SK-N-SH (cell line): ENCODE results near the gene CTNNA3. TPM values are rescaled to one million over a fixed set of nuclear protein-coding genes. Genes with fewer than 3 reads are reported as not detected.

ENCODE experiments used
- CTCF ChIA-PET: fragments of 300-600, 350-600 bp; formaldehyde crosslinking; extraction: SDS; loops from one replicate; lab custom pipeline; 2021; lab: Yijun Ruan, JAX
- POLR2A ChIA-PET: fragments of 350-600 bp; sonication (Branson Sonifier 250); formaldehyde crosslinking; extraction: SDS; loops from one replicate; lab custom pipeline; 2020; ENCODE audit warnings: antibody characterized with exemption, inconsistent platforms; lab: Yijun Ruan, JAX
- DNase-seq: peaks from one replicate; pipeline ENCODE4 v3.0.0; 2012
- H2AFZ ChIP-seq: fragments of 200-600 bp; sonication (generic); 2 replicates; pipeline ENCODE4 v1.8.1; 2016; ENCODE audit warnings: antibody characterized with exemption, mild to moderate bottlenecking, low read depth
- H3F3A ChIP-seq: fragments of 200-600 bp; sonication (generic); replicated peaks from 2 replicates; pipeline ENCODE3; 2016; ENCODE audit warnings: antibody characterized with exemption, mild to moderate bottlenecking; ENCODE audit not compliant: insufficient read depth
- H3K27ac ChIP-seq, 2 experiments: fragments of 200-500 bp in 1 of 2; fragments of 200-600 bp in 1 of 2; sonication (Bioruptor generic) in 1 of 2; sonication (generic), shearing (Covaris generic) in 1 of 2; 2 replicates each; pipeline versions ENCODE4 v1.5.1 to v1.6.1; 2014 to 2016; ENCODE audit warnings: low read depth in 2 of 2, inconsistent platforms in 1 of 2, low read length in 1 of 2, mild to moderate bottlenecking in 1 of 2, mixed read lengths in 1 of 2
- H3K27me3 ChIP-seq: fragments of 200-600 bp; sonication (generic), shearing (Covaris generic); 2 replicates; pipeline ENCODE4 v1.6.1; 2016; ENCODE audit warnings: mixed run types; ENCODE audit not compliant: insufficient read depth
- H3K36me3 ChIP-seq, 2 experiments: fragments of 200-500 bp in 1 of 2; fragments of 200-600 bp in 1 of 2; sonication (Bioruptor generic) in 1 of 2; sonication (generic) in 1 of 2; replicated peaks in 1 of 2; 2 replicates each; pipeline versions ENCODE3 to v1.5.1; 2014 to 2016; ENCODE audit warnings: low read length in 1 of 2, mild to moderate bottlenecking in 1 of 2; ENCODE audit not compliant: insufficient read depth in 2 of 2, control insufficient read depth in 1 of 2
- H3K4me1 ChIP-seq, 2 experiments: fragments of 200-500 bp in 1 of 2; fragments of 200-600 bp in 1 of 2; sonication (Bioruptor generic) in 1 of 2; sonication (generic), shearing (Covaris generic) in 1 of 2; 2 replicates each; pipeline versions ENCODE4 v1.5.1 to v1.6.1; 2014 to 2016; ENCODE audit warnings: low read depth in 1 of 2, low read length in 1 of 2, mixed run types in 1 of 2; ENCODE audit not compliant: insufficient read depth in 2 of 2, control insufficient read depth in 1 of 2
- H3K4me2 ChIP-seq: fragments of 200-600 bp; sonication (generic), shearing (Covaris generic); 2 replicates; pipeline ENCODE4 v1.6.1; 2017; ENCODE audit warnings: mixed run types
- H3K4me3 ChIP-seq, 2 experiments: fragments of 200-500 bp in 1 of 2; fragments of 200-600 bp in 1 of 2; sonication (Bioruptor generic) in 1 of 2; sonication (generic), shearing (Covaris generic) in 1 of 2; 2 replicates each; pipeline versions ENCODE4 v1.5.1 to v1.8.1; 2014 to 2016; ENCODE audit warnings: low read depth in 2 of 2, inconsistent platforms in 1 of 2, low read length in 1 of 2, mild to moderate bottlenecking in 1 of 2, mixed read lengths in 1 of 2, moderate library complexity in 1 of 2
- H3K79me2 ChIP-seq: fragments of 200-600 bp; sonication (generic); 2 replicates; pipeline ENCODE4 v1.8.1; 2017; ENCODE audit warnings: mild to moderate bottlenecking; ENCODE audit not compliant: insufficient read depth
- H3K9ac ChIP-seq: fragments of 200-600 bp; sonication (generic); 2 replicates; pipeline ENCODE4 v1.6.1; 2017; ENCODE audit warnings: mixed run types
- H3K9me2 ChIP-seq: fragments of 200-600 bp; sonication (generic); 2 replicates; pipeline ENCODE4 v1.6.1; 2017; ENCODE audit warnings: mixed run types
- H3K9me3 ChIP-seq: fragments of 200-600 bp; sonication (generic); 2 replicates; pipeline ENCODE4 v1.6.1; 2017; ENCODE audit warnings: mixed run types, mild to moderate bottlenecking, moderate library complexity
- H4K20me1 ChIP-seq: fragments of 200-600 bp; sonication (generic); 2 replicates; pipeline ENCODE4 v1.6.1; 2017; ENCODE audit warnings: mild to moderate bottlenecking, mixed run types; ENCODE audit not compliant: insufficient read depth
- EP300 ChIP-seq, 2 experiments: IDR thresholded peaks; 2 replicates each; pipeline versions ENCODE4 v1.4.0 to v1.6.1; 2012; ENCODE audit warnings: borderline replicate concordance in 1 of 2, low read depth in 1 of 2, low read length in 1 of 2
- FOXM1 ChIP-seq: IDR thresholded peaks from 2 replicates; pipeline ENCODE4 v1.4.0; 2012; ENCODE audit warnings: low read depth, mild to moderate bottlenecking
- GABPA ChIP-seq: IDR thresholded peaks from 2 replicates; pipeline ENCODE4 v1.4.0; 2012; ENCODE audit warnings: low read depth, mild to moderate bottlenecking
- GATA2 ChIP-seq: sonication (generic); formaldehyde crosslinking; IDR thresholded peaks from 2 replicates; pipeline ENCODE4 v1.5.0; 2020; ENCODE audit warnings: mild to moderate bottlenecking, missing genetic modification reagents
- IRF3 ChIP-seq: fragments of 150-350 bp; IDR thresholded peaks from 2 replicates; pipeline ENCODE4 v1.6.1; 2016; ENCODE audit warnings: mild to moderate bottlenecking, low read depth, low read length
- JUND ChIP-seq: IDR thresholded peaks from 2 replicates; pipeline ENCODE4 v1.4.0; 2012
- NFIC ChIP-seq: IDR thresholded peaks from 2 replicates; pipeline ENCODE4 v1.4.0; 2012; ENCODE audit warnings: borderline replicate concordance
- NRF1 ChIP-seq: IDR thresholded peaks from 2 replicates; pipeline ENCODE4 v1.6.1; 2012; ENCODE audit warnings: low read depth, mild to moderate bottlenecking, low read length
- PBX3 ChIP-seq: IDR thresholded peaks from 2 replicates; pipeline ENCODE4; 2012
- RFX5 ChIP-seq: IDR thresholded peaks from 2 replicates; pipeline ENCODE4 v1.6.1; 2012; ENCODE audit warnings: mild to moderate bottlenecking, improper control_type of control experiment, low read length
- RXRA ChIP-seq: IDR thresholded peaks from 2 replicates; pipeline ENCODE4 v1.4.0; 2012; ENCODE audit warnings: low read depth, mild to moderate bottlenecking, borderline replicate concordance
- TAF1 ChIP-seq: IDR thresholded peaks from 2 replicates; pipeline ENCODE4 v1.6.1; 2012; ENCODE audit warnings: low read depth, mild to moderate bottlenecking, low read length, moderate library complexity, borderline replicate concordance
- TCF12 ChIP-seq: IDR thresholded peaks from 2 replicates; pipeline ENCODE4 v1.4.0; 2012
- TEAD4 ChIP-seq: IDR thresholded peaks from 2 replicates; pipeline ENCODE4 v1.4.0; 2012; ENCODE audit warnings: mild to moderate bottlenecking, borderline replicate concordance; ENCODE audit not compliant: insufficient read depth
- USF1 ChIP-seq: IDR thresholded peaks from 2 replicates; pipeline ENCODE4 v1.4.0; 2012; ENCODE audit warnings: low read depth, borderline replicate concordance
- WGBS: methylation state at CpG from one replicate; pipeline ENCODE4 v1.1.6; 2017; ENCODE audit warnings: low lambda C conversion rate; 5-methylcytosine and 5-hydroxymethylcytosine counted together
- polyA plus RNA-seq, 3 experiments: library from polyadenylated mRNA; depleted of rRNA; stranded (reverse); fragments of >200 nt; gene quantifications; 2 replicates each; pipeline ENCODE4 v1.2.3, GENCODE V29; 2012
- TF ChIP-seq, protein P1 (sequence below): IDR thresholded peaks from 2 replicates; pipeline ENCODE4 v1.4.0; 2012; ENCODE audit warnings: low read depth, borderline replicate concordance
- TF ChIP-seq, protein P2 (sequence below): IDR thresholded peaks from 2 replicates; pipeline ENCODE4 v1.4.0; 2012; ENCODE audit warnings: low read depth

Gene CTNNA3
- polyA plus RNA-seq, 1 of the 3 experiments (the other 2 are of a cell fraction): not detected

DNA sequence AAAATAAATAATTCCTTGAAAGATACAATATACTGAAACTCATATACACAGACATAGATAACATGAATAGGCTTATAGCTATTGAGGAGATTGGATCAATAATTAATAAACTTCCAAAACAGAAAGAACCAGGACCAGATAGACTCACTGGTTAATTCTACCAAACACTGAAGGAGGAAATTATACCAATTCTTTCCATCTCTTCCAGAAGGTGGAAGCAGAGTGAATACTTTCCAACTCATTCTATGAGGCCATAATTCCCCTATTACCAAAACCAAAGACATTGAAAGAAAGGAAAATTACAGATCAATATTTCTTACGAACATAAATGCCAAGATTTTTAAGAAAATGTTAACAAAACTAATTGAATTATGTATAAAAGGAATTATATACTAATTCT is 1394.9 kb downstream of the CTNNA3 start:
- Histone ChIP-seq H3K4me2 (no peak overlapping the region), H3K79me2 (no peaks in the 10 kb centered on the region), H3K9me2 (no peaks in the 10 kb centered on the region), H3K27me3 (no peaks in the 10 kb centered on the region), H3K9ac (no peak overlapping the region), H3K27ac (no peak overlapping the region), H3K9me3 (no peaks in the 10 kb centered on the region), H3K4me3 (no peak overlapping the region), H3K36me3 (no peaks in the 10 kb centered on the region), H3K4me1 (no peaks in the 10 kb centered on the region), H3F3A (no peaks in the 10 kb centered on the region), H4K20me1 (no peaks in the 10 kb centered on the region), H2AFZ (no peak overlapping the region)
- WGBS: 2% methylated on average over 1 of the region's 1 CpG
- TF ChIP-seq, protein P1, sequence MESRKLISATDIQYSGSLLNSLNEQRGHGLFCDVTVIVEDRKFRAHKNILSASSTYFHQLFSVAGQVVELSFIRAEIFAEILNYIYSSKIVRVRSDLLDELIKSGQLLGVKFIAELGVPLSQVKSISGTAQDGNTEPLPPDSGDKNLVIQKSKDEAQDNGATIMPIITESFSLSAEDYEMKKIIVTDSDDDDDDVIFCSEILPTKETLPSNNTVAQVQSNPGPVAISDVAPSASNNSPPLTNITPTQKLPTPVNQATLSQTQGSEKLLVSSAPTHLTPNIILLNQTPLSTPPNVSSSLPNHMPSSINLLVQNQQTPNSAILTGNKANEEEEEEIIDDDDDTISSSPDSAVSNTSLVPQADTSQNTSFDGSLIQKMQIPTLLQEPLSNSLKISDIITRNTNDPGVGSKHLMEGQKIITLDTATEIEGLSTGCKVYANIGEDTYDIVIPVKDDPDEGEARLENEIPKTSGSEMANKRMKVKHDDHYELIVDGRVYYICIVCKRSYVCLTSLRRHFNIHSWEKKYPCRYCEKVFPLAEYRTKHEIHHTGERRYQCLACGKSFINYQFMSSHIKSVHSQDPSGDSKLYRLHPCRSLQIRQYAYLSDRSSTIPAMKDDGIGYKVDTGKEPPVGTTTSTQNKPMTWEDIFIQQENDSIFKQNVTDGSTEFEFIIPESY: no peak
- no peak for TF ChIP-seq NFIC
- TF ChIP-seq FOXM1: no peak
- TF ChIP-seq TAF1: no peak
- no peak for TF ChIP-seq USF1
- POLR2A ChIA-PET: no interaction called here
- no peak for DNase-seq
- CTCF ChIA-PET: interaction anchor here (0.7 kb wide), 1 partner anchor 23 kb away, joined by 4 read pairs; no protein-coding TSS in a partner anchor

GRCh38 chr10:66295602-66296001 is 1400.4 kb downstream of the CTNNA3 start:
- CTCF ChIA-PET: no interaction called here
- no peaks in the 10 kb centered on the region for H3K79me2 ChIP-seq
- TF ChIP-seq PBX3 (no peak), EP300 (IDR thresholded peaks at IDR 0.05; ENCODE audit: borderline replicate concordance in 1 of 2, low read depth in 1 of 2, low read length in 1 of 2) (no peak), RFX5 (no peak), GATA2 (CRISPR knock-in tag) (no peak), IRF3 (no peak), JUND (no peak), GABPA (no peak), RXRA (no peak), NRF1 (no peak), TAF1 (no peak), TEAD4 (no peak), TCF12 (no peak)
- TF ChIP-seq, protein P2, sequence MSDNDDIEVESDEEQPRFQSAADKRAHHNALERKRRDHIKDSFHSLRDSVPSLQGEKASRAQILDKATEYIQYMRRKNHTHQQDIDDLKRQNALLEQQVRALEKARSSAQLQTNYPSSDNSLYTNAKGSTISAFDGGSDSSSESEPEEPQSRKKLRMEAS: no peak
- POLR2A ChIA-PET: no interaction called here
- H3K4me3 ChIP-seq: no peak overlapping the region
- no peak overlapping the region for H3K4me2 ChIP-seq
- no peaks in the 10 kb centered on the region for H3K4me1 ChIP-seq
- no peak overlapping the region for H3K27ac ChIP-seq
- WGBS: 13% methylated on average over 3 of the region's 3 CpGs
- H3K36me3 ChIP-seq: no peaks in the 10 kb centered on the region
- H3K9me2 ChIP-seq: no peaks in the 10 kb centered on the region
- DNase-seq: no peak
- H3F3A ChIP-seq: no peaks in the 10 kb centered on the region
- no peaks in the 10 kb centered on the region for H3K9me3 ChIP-seq
- H4K20me1 ChIP-seq: no peaks in the 10 kb centered on the region
- no peaks in the 10 kb centered on the region for H3K27me3 ChIP-seq
- H3K9ac ChIP-seq: no peak overlapping the region
- H2AFZ ChIP-seq: no peak overlapping the region
